Liver (tissue), 3 donors: ENCODE measurements around the gene UBE2S.

Experiments used
- EGR1 ChIP-seq, 2 donors: IDR thresholded peaks; 2 replicates each; pipeline ENCODE4 v1.6.1; 2016 to 2018; ENCODE audit warnings: antibody characterized with exemption in 2 of 2, low read depth in 2 of 2
- FOXA1 ChIP-seq: IDR thresholded peaks from 2 replicates; pipeline ENCODE4 v1.6.1; 2016; ENCODE audit warnings: antibody characterized with exemption
- FOXA2 ChIP-seq: IDR thresholded peaks from 2 replicates; pipeline ENCODE4 v1.6.1; 2016; ENCODE audit warnings: antibody characterized with exemption
- GABPA ChIP-seq, 2 donors: IDR thresholded peaks in 1 of 2; conservative IDR thresholded peaks in 1 of 2; 2 replicates each; pipeline ENCODE4 v1.6.1; 2016; ENCODE audit warnings: antibody characterized with exemption in 2 of 2, mild to moderate bottlenecking in 1 of 2, moderate library complexity in 1 of 2
- HNF4G ChIP-seq: IDR thresholded peaks from 2 replicates; pipeline ENCODE4 v1.6.1; 2016; ENCODE audit warnings: antibody characterized with exemption
- JUND ChIP-seq, 2 donors: IDR thresholded peaks; 2 replicates each; pipeline ENCODE4 v1.6.1; 2016; ENCODE audit warnings: antibody characterized with exemption in 2 of 2
- RAD21 ChIP-seq, 2 donors: IDR thresholded peaks; 2 replicates each; pipeline ENCODE4 v1.6.1; 2016; ENCODE audit warnings: antibody characterized with exemption in 2 of 2, mild to moderate bottlenecking in 2 of 2
- REST ChIP-seq: IDR thresholded peaks from 2 replicates; pipeline ENCODE4 v1.6.1; 2016; ENCODE audit warnings: antibody characterized with exemption, mild to moderate bottlenecking
- SP1 ChIP-seq: IDR thresholded peaks from 2 replicates; pipeline ENCODE4 v1.6.1; 2018; ENCODE audit warnings: antibody characterized with exemption, mild to moderate bottlenecking
- TAF1 ChIP-seq: conservative IDR thresholded peaks from 2 replicates; pipeline ENCODE4 v1.6.1; 2016; ENCODE audit warnings: antibody characterized with exemption, mild to moderate bottlenecking
- YY1 ChIP-seq: IDR thresholded peaks from 2 replicates; pipeline ENCODE4 v1.6.1; 2016; ENCODE audit warnings: antibody characterized with exemption, mild to moderate bottlenecking
- ZBTB33 ChIP-seq: IDR thresholded peaks from 2 replicates; pipeline ENCODE4 v1.6.1; 2016; ENCODE audit warnings: antibody characterized with exemption
- TF ChIP-seq, protein P1 (sequence below): fragments of 150-350 bp; IDR thresholded peaks from 2 replicates; pipeline ENCODE4 v1.5.1; 2017; ENCODE audit warnings: improper control_type of control experiment, low read depth, low read length; ENCODE audit not compliant: missing input control
- TF ChIP-seq, protein P2 (sequence below): IDR thresholded peaks from 2 replicates; pipeline ENCODE4 v1.6.1; 2016; ENCODE audit warnings: antibody characterized with exemption
- donor health status: healthy.
- donor health status: healthy.

GRCh38 chr19:55440411-55441105, 33.0 kb upstream of the UBE2S start:
- TF ChIP-seq, protein P1, sequence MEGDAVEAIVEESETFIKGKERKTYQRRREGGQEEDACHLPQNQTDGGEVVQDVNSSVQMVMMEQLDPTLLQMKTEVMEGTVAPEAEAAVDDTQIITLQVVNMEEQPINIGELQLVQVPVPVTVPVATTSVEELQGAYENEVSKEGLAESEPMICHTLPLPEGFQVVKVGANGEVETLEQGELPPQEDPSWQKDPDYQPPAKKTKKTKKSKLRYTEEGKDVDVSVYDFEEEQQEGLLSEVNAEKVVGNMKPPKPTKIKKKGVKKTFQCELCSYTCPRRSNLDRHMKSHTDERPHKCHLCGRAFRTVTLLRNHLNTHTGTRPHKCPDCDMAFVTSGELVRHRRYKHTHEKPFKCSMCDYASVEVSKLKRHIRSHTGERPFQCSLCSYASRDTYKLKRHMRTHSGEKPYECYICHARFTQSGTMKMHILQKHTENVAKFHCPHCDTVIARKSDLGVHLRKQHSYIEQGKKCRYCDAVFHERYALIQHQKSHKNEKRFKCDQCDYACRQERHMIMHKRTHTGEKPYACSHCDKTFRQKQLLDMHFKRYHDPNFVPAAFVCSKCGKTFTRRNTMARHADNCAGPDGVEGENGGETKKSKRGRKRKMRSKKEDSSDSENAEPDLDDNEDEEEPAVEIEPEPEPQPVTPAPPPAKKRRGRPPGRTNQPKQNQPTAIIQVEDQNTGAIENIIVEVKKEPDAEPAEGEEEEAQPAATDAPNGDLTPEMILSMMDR = no peak
- TF ChIP-seq TAF1 (no peak), FOXA1 (no peak), RAD21 (IDR thresholded peaks at IDR 0.05) (no peak), REST (no peak), GABPA (IDR thresholded peaks at IDR 0.05 in 1 of 2, conservative IDR thresholded peaks at IDR 0.05 in 1 of 2) (no peak), EGR1 (IDR thresholded peaks at IDR 0.05; ENCODE audit: low read depth in 2 of 2) (no peak), ZBTB33 (no peak), FOXA2 (no peak), YY1 (no peak), JUND (IDR thresholded peaks at IDR 0.05) (no peak), HNF4G (no peak), SP1 (no peak)
- TF ChIP-seq, protein P2, sequence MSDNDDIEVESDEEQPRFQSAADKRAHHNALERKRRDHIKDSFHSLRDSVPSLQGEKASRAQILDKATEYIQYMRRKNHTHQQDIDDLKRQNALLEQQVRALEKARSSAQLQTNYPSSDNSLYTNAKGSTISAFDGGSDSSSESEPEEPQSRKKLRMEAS = no peak
